Tibial artery (tissue), 4 donors: ENCODE data around the gene CENPB.

Experiments
- DNase-seq, 2 donors: peaks; one replicate each; pipeline ENCODE4 v3.0.0-alpha.2; 2019
- H3K27ac ChIP-seq, 2 donors: fragments of 200-600 bp; sonication (generic) in 1 of 2; 1 replicate in 1 of 2; 2 replicates in 1 of 2; pipeline ENCODE4 v1.5.1; 2018 to 2019; ENCODE audit warnings: mild to moderate bottlenecking in 1 of 2
- H3K27me3 ChIP-seq, 2 donors: fragments of 200-600 bp; sonication (generic) in 1 of 2; one replicate each; pipeline versions ENCODE4 v1.5.1 to v1.6.0; 2016 to 2019
- H3K36me3 ChIP-seq, 3 donors: fragments of 200-600 bp; sonication (generic) in 2 of 3; one replicate each; pipeline ENCODE4 v1.5.1; 2016 to 2019; ENCODE audit warnings: mild to moderate bottlenecking in 2 of 3
- H3K4me1 ChIP-seq, 4 donors: fragments of 200-600 bp; sonication (generic) in 2 of 4; 1 replicate in 3 of 4; 2 replicates in 1 of 4; pipeline ENCODE4 v1.5.1; 2016 to 2019
- H3K4me3 ChIP-seq, 2 donors: fragments of 200-600 bp; sonication (generic) in 1 of 2; 1 replicate in 1 of 2; 2 replicates in 1 of 2; pipeline ENCODE4 v1.5.1; 2018 to 2019; ENCODE audit warnings: mild to moderate bottlenecking in 2 of 2
- H3K9me3 ChIP-seq, 3 donors: fragments of 200-600 bp; sonication (generic) in 1 of 3; one replicate each; pipeline ENCODE4 v1.5.1; 2016 to 2019
- intact Hi-C: fragments of 100-400 bp; cut with DNase I; formaldehyde crosslinking; loops from one replicate; pipeline ENCODE4 v1.15.0; 2023; ENCODE audit warnings: low total_unique reads
- TF ChIP-seq, protein P1 (sequence below), 2 experiments: fragments of 200-600 bp in 1 of 2; fragments of 450-650 bp in 1 of 2; IDR thresholded peaks; one replicate each; pipeline ENCODE4 v1.5.1; 2017 to 2019; ENCODE audit warnings: antibody characterized with exemption in 2 of 2, mild to moderate bottlenecking in 1 of 2, moderate library complexity in 1 of 2

CENPB gene

DNA sequence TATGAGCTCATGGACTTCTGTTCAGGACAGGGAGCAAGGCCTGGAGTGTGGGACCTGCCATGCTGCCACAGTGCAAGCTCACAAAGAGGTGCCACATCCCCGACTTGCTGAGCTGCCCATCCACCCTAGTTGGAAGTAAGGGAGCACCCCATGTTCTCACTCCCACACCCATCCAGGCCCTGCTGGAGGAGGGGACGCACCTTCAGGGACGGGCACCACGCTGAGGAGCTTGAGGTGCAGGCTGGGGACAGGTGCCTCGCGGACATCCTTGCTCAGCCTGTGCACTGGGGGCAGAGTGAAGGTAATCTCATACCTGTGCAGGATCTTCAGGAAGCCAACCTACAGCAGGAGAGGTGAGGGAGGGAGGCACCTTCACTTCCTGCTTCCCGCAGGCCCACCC, 31.3 kb downstream of the CENPB start:
- peaks cover 0 to 8% (median 0%) of the 10 kb centered on the region in 4 donors for H3K4me1 ChIP-seq
- no peak overlapping the region for H3K27ac ChIP-seq
- TF ChIP-seq, protein P1, sequence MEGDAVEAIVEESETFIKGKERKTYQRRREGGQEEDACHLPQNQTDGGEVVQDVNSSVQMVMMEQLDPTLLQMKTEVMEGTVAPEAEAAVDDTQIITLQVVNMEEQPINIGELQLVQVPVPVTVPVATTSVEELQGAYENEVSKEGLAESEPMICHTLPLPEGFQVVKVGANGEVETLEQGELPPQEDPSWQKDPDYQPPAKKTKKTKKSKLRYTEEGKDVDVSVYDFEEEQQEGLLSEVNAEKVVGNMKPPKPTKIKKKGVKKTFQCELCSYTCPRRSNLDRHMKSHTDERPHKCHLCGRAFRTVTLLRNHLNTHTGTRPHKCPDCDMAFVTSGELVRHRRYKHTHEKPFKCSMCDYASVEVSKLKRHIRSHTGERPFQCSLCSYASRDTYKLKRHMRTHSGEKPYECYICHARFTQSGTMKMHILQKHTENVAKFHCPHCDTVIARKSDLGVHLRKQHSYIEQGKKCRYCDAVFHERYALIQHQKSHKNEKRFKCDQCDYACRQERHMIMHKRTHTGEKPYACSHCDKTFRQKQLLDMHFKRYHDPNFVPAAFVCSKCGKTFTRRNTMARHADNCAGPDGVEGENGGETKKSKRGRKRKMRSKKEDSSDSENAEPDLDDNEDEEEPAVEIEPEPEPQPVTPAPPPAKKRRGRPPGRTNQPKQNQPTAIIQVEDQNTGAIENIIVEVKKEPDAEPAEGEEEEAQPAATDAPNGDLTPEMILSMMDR (IDR thresholded peaks at IDR 0.05), result no peak
- intact Hi-C loops, result no loop called here
- peaks cover 0 to 22% (median 6%) of the 10 kb centered on the region in 3 donors for H3K36me3 ChIP-seq
- no peak overlapping the region for H3K4me3 ChIP-seq
- DNase-seq, result no peak
- H3K9me3 ChIP-seq, result no peaks in the 10 kb centered on the region
- peaks cover 0 to 13% of the 10 kb centered on the region in 2 donors for H3K27me3 ChIP-seq

DNA sequence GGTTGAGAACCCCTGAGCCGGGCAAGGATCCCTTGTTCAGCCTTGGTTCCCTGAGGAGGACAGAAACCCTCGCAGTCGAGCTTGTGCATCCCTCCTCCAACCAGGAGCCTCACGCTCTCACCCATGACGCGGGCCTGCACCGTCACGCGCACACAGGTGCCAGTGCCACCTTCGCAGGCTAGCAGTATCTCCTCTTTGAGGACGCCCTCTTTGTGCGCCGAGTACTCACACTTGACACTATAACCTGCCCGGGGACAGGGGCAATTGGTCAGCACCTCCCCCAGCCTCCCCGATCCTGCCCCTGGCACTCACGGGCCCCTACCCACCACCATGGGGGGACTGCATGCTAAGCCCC, 32.3 kb downstream of the CENPB start:
- H3K27me3 ChIP-seq, result peaks cover 0 to 23% of the 10 kb centered on the region in 2 donors
- TF ChIP-seq, protein P1 (IDR thresholded peaks at IDR 0.05), result no peak
- H3K27ac ChIP-seq, result no peak overlapping the region
- no peak overlapping the region for H3K4me3 ChIP-seq
- H3K36me3 ChIP-seq, result peaks cover 0 to 22% (median 6%) of the 10 kb centered on the region in 3 donors
- intact Hi-C loops, result no loop called here
- H3K9me3 ChIP-seq, result no peaks in the 10 kb centered on the region
- peaks cover 0 to 15% (median 0%) of the 10 kb centered on the region in 4 donors for H3K4me1 ChIP-seq
- no peak for DNase-seq

DNA sequence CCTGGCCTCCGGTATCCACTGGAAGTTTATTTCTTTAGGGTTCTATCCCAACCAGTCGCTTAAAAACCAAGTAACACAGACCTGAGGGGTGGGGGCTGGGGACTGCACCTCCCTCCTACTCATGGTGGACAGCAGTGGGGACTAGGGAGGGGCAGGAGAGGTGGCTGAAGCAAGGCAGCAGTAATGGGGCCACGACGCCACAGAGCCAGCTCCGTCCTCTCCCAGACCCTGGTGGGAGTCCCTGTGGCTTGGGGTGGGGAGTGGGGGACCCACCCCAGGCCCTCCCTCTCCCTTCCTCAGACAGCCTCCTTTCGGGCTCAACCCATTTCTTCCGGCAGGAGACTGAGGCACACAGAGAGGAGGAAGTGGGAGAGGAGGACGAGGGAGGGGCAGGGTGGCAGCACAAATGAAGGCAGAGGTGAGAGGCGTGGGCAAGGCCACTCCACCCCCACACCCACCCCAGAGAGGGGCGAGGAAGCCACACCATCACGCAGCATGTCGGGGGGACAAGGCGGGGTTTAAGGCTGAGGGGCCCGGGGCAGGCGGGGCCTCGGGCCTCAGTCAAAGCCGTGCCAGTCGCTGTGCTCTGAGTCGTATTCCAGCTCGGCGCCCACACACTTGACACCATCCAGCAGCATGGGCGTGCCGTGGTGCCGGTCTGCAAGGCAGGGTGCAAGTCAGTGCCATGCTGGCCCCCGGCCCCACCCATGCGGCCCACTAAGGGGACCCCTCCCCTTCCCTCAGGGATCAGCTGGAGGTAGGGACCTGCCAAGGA, 32.9 kb downstream of the CENPB start:
- Histone ChIP-seq H3K4me3 (no peak overlapping the region), H3K36me3 (peaks cover 0 to 20% (median 6%) of the 10 kb centered on the region in 3 donors), H3K9me3 (no peaks in the 10 kb centered on the region), H3K27ac (no peak overlapping the region), H3K4me1 (peaks cover 0 to 15% (median 0%) of the 10 kb centered on the region in 4 donors), H3K27me3 (peaks cover 0 to 29% of the 10 kb centered on the region in 2 donors)
- TF ChIP-seq, protein P1 (IDR thresholded peaks at IDR 0.05), result no peak
- intact Hi-C loops, result no loop called here
- no peak for DNase-seq

DNA sequence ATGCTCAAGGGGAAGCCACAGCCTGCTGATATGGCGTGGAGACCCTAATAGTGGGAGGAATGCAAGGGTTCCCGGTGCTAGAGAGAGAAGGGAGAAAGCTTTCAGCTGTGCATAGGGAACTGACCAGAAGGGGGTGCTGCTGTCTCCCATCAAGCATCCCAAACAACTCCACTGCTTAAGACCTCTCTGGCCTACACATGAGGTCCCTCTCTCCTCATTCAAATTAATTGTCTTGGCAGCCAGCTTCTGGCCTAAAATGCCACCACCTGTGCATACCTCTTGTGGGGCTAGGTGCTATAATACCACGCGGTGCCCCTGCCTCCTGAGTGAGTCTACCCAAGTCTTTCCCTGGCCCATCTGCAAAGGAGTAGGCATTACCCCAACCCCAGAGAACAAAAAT, 33.4 kb downstream of the CENPB start:
- Histone ChIP-seq H3K27me3 (peaks cover 0 to 31% of the 10 kb centered on the region in 2 donors), H3K9me3 (no peaks in the 10 kb centered on the region), H3K4me3 (no peak overlapping the region), H3K27ac (no peak overlapping the region), H3K36me3 (peaks cover 0 to 18% (median 3%) of the 10 kb centered on the region in 3 donors), H3K4me1 (peaks cover 0 to 15% (median 0%) of the 10 kb centered on the region in 4 donors)
- peak in 1 of 2 donors; percentile 68 for DNase-seq
- TF ChIP-seq, protein P1 (IDR thresholded peaks at IDR 0.05), result peak; percentile 68 to 72
- intact Hi-C loops, result no loop called here

DNA sequence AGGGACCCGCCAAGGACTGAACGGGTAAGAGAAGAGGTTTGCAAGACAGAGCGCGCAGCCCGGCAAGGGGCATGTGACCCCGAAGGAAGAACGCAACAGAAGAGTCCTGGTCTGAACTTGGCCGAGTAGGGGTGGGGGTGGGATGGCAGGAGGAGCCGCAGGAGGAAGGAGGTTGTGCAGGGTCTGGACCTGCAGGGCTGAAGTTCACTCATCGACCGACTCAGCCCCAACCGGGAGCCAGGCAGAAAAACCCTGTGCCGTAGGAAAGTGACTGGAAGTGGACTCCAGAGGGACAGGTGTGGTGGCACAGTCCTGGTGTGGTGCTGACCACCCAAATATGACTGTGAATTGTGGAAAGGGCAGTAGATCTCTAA, 34.2 kb downstream of the CENPB start:
- Histone ChIP-seq H3K4me3 (peak overlapping the region; percentile 32 to 44), H3K4me1 (peaks cover 0 to 15% (median 0%) of the 10 kb centered on the region in 4 donors), H3K27me3 (peaks cover 0 to 31% of the 10 kb centered on the region in 2 donors), H3K36me3 (peaks cover 0 to 12% (median 0%) of the 10 kb centered on the region in 3 donors), H3K9me3 (no peaks in the 10 kb centered on the region), H3K27ac (no peak overlapping the region)
- no peak for DNase-seq
- intact Hi-C loops, result no loop called here
- TF ChIP-seq, protein P1 (IDR thresholded peaks at IDR 0.05), result no peak
